ENCODE data around the gene MED26.
A peak's percentile ranks its signal among the peaks of the same experiment; 100 is the strongest.

The MED26 gene

DNA sequence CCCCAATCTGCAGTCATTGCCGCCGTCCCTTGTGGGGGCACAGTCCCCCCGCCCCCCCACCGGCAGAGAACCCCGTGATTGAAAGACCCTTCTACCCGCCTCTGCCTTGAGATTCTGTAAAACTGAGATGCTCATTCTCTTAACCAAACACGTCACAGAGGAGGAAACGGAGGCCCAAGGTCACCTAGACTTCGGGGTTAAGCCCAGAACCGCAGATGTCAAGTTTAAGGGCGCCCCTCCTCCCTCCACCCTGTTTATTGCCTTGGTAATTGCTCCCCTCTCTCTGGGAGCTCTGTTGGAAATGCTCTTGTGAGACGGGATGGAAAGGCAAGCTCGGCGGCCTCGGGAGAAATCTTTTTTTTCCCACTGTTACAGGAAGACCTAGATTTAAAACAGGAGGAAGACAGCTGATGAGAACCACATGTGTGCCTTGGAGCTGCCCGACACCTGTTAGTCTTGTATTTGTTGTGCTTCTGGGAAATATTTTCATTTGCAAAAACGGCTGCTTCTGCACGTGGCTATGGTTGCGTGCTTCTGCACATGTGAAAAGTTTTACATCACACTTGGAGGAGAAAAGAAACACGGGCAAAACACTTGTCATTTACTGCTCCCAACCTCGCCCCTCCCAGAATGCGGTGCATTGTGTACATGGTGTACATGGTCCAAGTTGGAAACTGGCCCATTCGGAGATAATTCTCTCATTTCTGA is 1.1 kb upstream of the MED26 start:
- H3K4me3 ChIP-seq (ENCODE audit: control insufficient read depth, low read depth, low read length) = peak overlapping the region; percentile 80
- peak; percentile 76 for DNase-seq (ENCODE audit: low read depth)
- TF ChIP-seq, protein P1, sequence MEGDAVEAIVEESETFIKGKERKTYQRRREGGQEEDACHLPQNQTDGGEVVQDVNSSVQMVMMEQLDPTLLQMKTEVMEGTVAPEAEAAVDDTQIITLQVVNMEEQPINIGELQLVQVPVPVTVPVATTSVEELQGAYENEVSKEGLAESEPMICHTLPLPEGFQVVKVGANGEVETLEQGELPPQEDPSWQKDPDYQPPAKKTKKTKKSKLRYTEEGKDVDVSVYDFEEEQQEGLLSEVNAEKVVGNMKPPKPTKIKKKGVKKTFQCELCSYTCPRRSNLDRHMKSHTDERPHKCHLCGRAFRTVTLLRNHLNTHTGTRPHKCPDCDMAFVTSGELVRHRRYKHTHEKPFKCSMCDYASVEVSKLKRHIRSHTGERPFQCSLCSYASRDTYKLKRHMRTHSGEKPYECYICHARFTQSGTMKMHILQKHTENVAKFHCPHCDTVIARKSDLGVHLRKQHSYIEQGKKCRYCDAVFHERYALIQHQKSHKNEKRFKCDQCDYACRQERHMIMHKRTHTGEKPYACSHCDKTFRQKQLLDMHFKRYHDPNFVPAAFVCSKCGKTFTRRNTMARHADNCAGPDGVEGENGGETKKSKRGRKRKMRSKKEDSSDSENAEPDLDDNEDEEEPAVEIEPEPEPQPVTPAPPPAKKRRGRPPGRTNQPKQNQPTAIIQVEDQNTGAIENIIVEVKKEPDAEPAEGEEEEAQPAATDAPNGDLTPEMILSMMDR (conservative IDR thresholded peaks at IDR 0.05; ENCODE audit: control insufficient read depth, insufficient read depth, low read depth, low read length) = no peak

DNA sequence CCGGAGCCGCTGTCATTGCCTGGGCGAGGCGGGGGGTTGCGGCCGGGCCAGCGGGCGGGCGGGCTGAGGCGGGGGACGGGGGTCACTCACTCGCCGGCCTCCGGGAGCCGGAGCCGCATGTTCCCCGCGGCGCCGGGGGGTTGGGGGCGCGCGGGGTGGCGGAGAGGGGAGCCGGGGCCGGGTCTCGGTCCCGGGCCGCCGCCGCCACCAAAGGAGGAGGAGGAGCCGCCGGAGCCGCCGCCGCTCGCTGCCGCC is 149 bp downstream of the MED26 start:
- TF ChIP-seq, protein P1 (conservative IDR thresholded peaks at IDR 0.05; ENCODE audit: control insufficient read depth, insufficient read depth, low read depth, low read length) = no peak
- H3K4me3 ChIP-seq (ENCODE audit: control insufficient read depth, low read depth, low read length) = peak overlapping the region; percentile 90
- DNase-seq (ENCODE audit: low read depth) = no peak

DNA sequence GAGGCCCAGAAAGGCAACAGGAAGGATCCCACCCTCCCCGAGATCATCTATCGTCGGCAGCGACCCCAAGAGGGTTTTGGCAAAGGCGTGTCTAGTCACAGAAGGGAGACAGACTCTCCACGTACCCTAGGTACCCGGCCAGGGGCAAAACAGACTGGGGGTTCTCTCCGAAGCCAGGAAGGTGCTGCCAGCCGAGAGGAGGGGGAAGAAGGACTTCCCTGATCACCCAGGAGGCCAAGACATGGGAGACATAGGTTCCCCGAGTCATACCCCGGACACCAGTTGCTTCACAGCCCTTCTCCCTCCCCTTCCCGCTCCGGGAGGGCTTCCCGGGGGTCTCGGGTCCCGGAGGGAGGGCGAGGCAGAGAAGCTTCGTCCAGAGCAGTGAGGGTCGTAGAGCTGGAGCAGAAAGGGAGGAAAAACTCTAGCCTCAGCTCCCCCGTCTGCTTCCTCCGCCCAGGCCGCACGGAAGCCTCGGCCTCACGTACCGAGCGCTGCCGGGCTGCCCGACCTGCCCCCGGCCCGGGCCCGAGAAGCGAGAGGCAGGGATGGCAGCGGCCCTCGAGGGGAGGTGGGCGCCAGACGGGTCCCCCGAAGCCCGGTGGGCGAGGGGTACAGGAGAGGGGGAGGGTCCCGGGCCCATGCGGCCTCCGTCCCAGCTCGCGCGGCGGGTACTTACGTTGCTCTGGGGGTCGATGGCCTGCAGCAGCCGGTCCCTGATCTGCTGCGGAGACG is 644 bp downstream of the MED26 start:
- TF ChIP-seq, protein P1 (conservative IDR thresholded peaks at IDR 0.05; ENCODE audit: control insufficient read depth, insufficient read depth, low read depth, low read length) = no peak
- DNase-seq (ENCODE audit: low read depth) = no peak
- peak overlapping the region; percentile 90 for H3K4me3 ChIP-seq (ENCODE audit: control insufficient read depth, low read depth, low read length)

DNA sequence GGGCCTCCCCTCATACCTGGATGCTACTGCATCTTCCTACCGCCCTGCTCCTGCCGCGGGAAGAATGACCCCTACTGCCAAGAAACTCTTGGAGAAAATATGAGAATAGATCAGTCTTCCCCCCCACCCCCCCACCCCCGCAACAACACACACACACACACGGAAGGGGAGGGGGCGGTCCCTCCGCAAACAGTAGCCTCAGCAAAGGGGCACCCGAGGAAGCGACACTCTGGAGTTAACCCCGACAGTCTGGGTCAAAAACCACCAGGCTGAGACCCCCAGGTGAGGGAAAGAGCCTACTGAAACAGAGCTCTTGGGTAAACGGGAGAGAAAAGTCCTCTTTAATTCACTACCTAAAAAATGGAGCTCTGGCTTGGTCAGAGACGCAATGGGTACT is 1.2 kb downstream of the MED26 start:
- peak; percentile 11 for DNase-seq (ENCODE audit: low read depth)
- TF ChIP-seq, protein P1 (conservative IDR thresholded peaks at IDR 0.05; ENCODE audit: control insufficient read depth, insufficient read depth, low read depth, low read length) = no peak
- H3K4me3 ChIP-seq (ENCODE audit: control insufficient read depth, low read depth, low read length) = peak overlapping the region; percentile 90

DNA sequence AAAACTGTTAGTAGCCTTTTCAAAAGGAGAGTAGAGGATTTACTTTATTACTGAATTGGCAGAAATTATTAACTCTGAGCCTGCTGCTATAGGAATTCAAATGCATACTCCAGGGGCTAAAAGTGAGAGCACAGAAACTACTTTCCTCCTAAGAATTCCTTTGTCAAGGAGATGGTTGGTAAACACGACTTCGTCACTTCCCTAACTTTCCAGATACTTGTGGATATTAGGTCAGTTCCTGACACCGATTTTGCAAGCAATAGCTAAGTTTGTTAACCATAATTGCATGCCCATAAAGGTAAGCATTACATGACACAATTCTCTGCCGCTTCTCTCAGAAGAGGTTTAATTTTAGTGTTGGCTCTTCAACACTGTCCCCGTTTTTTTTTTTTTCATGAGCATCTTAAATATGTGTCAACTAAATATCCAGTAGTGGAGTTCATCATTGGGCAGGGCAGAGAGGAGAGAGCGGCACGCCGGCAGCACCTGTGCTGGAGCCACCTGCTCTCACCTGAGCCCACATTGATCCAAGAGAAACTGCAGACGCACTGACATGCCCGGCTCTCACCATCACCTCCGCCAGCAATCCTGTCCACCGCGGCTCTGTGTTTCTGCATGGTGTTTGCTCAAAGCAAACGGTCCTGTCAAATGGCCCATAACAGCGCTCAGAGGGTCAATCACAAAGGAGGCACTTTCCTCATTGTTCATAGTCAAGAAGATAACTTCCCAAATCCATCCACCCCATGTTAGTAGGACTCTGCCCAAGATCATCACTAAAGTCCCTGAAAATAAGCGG is 2.6 kb downstream of the MED26 start:
- TF ChIP-seq, protein P1 (conservative IDR thresholded peaks at IDR 0.05; ENCODE audit: control insufficient read depth, insufficient read depth, low read depth, low read length) = no peak
- DNase-seq (ENCODE audit: low read depth) = no peak

DNA sequence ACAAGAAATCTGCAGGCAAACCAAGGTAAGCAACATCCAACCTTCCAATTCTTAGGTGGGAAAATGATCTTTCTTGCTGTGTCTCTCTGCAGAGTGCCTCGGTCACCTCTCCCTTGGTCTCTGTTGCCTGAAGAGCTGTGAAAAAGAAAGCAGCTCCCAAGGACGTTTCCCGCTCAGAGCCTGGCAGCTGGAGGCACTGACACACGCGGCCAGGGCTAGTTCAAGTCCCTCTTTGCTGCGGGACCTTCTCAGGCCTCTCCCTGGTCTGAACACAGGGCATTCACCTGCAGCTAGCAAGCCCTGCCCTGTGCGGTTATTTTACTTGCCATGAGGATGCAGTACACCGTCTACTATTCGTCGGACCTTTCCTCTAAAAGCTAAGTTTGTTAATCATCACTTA is 3.8 kb downstream of the MED26 start:
- no peak overlapping the region for H3K4me3 ChIP-seq (ENCODE audit: control insufficient read depth, low read depth, low read length)
- DNase-seq (ENCODE audit: low read depth) = no peak
- TF ChIP-seq, protein P1 (conservative IDR thresholded peaks at IDR 0.05; ENCODE audit: control insufficient read depth, insufficient read depth, low read depth, low read length) = no peak

More for the DNA sequence above, 2.6 kb downstream of the MED26 start:
- no peak overlapping the region for H3K4me3 ChIP-seq (ENCODE audit: control insufficient read depth, low read depth, low read length)
